Stimulated activated CD4-positive, alpha-beta T cell treated with anti-CD3 and anti-CD28 coated beads, Interleukin-2, amount 100 ng/mL, for 4 hours (primary cell): Measurements from ENCODE around the gene ANKRD17.
"Not testable (repeated sequence)": the region's sequence is repeated elsewhere in the genome, so short reads cannot be mapped to it uniquely, and the experiment has no call there.

ENCODE experiments used
- DNase-seq: peaks from one replicate; pipeline ENCODE4 v3.0.0-alpha.2; 2020; ENCODE audit warnings: low read depth

The ANKRD17 gene

DNA sequence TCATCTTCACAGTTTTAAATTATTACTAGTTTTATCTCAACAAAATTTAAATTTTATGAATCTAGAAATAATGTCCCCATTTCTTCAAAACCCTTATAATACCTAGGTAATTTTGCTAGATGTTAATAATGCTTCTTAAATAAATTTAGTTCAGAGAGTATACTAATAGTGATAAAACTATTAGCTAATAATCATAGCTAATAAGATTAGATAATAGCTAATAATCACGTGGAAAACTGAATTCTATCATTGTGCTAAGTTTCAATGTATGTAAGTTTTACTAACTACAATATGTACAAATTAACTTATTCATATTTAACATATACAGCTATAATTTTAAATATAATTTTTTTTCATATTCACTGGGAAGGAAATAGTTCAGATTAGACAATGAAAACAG lies 10.2 kb downstream of the ANKRD17 start:
- DNase-seq: no peak

DNA sequence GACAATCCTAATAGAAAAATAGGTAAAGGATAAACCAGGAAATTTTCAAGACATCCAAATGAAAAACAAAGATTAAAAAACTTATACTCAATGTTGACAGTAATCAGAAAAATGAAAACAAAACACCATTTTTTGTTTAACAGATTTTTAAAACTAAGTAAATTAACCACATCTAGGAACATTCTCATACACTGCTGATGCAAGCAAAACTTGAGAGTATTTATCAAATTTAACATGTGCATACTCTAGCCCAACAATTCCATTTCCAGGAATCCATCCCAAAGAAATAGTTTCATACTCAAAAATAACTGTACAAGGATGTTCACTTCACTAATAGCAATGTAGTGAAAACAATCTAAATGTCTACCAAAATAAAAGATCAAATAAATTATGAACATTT lies 11.5 kb downstream of the ANKRD17 start:
- DNase-seq: no peak

DNA sequence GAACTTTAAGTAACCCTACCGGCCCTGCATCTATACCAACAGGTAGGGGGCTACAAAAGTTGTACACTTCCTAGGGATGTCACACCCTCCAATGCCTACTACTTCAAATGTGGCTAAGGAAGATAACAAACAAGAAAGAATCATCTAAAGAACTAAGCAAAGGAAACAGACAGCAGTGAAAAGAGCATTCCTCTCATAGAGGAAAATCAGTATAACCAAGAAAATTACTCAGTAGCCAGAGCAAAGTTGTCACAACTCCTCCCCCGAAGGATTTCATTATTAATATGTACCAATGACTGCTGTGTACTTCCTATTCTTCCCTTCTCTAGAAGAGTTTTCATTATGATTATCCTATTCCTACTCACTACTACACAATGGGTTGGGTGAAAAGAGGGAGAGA lies 12.6 kb downstream of the ANKRD17 start:
- DNase-seq: no peak

DNA sequence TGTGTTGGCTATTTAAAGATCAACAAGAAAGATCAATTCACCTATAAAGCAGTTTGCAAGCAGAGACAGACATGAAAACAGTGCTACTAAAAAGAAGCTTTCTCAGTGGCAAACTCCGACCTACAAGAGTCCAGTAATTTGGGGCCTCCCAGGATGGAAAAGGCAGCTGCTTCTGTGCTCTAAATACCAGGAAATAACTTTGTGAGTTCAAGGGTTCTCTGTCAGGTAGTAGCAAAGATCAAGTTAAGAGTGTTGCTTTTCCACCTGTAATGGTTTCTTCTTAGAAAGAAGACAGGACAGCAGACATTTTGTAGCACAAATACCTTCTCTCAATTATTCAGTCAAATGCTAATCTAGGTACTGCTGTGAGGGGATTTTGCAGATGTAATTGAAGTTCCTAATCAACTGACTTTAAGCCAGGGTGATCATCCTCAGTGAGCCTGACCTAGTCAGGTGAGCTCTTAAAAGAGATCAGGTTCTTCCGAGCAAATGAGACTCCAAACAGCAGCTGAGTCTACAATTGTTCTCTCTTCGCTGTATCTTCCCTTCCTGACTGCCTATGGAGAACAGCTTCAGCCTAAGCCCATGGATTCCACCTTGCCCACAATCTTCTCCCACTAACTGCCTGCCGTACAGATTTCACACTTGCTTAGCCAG lies 13.5 kb downstream of the ANKRD17 start:
- DNase-seq: no peak

DNA sequence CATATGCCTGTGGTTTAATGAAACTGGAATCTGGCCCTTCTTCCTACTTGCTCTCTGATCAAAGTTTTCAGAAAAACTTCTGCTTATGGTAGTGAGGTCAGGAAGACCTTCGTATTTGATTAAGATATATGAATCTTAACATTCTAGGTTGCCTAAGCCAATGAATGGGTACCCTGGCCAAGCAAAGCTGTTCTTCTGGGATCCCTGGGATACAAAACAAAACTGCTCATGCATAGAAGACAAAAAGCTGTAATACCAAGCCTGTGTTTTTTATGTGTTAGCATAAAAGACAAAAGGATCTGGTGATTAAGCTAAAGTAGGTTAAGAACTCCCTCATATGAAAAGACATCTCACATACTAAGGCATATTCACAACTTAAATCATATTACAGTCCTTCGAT lies 21.6 kb downstream of the ANKRD17 start:
- DNase-seq: no peak

DNA sequence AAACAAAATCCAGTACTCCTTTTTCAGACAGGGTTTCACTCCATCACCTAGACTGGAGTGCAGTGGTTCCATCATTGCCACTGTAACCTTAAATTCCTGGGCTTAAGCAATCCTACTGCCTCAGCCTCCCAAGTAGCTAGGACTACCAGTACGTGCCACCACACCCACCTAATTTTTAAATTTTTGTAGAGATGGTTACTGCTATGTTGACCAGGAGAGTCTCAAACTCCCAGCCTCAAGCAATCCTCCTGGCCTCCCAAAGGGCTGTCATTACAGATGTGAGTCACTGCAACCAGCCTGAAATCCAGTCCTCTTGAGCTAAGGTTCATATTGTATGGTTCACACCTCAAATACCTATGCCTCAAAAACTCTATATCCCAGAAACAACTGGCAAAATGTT lies 22.4 kb downstream of the ANKRD17 start:
- no peak for DNase-seq

DNA sequence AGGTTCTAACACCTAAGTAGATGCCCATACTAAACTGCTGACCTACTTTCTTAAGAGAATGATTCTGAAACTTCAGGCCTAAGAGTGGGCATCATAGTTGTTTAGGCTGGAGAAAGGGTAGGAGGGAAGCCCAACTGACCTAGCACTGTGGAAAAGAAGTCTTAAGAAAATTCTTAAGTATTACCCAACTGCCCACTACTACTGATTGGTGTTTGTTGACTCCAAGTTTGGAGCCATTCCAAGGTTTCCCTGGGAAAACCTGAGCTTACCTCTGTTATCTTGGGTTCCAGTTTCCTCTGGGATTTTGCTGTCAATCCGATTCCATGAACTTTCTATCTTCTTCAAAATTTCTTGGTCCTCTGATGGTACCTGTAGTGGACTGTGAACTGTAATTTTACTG lies 23.9 kb downstream of the ANKRD17 start:
- no peak for DNase-seq

DNA sequence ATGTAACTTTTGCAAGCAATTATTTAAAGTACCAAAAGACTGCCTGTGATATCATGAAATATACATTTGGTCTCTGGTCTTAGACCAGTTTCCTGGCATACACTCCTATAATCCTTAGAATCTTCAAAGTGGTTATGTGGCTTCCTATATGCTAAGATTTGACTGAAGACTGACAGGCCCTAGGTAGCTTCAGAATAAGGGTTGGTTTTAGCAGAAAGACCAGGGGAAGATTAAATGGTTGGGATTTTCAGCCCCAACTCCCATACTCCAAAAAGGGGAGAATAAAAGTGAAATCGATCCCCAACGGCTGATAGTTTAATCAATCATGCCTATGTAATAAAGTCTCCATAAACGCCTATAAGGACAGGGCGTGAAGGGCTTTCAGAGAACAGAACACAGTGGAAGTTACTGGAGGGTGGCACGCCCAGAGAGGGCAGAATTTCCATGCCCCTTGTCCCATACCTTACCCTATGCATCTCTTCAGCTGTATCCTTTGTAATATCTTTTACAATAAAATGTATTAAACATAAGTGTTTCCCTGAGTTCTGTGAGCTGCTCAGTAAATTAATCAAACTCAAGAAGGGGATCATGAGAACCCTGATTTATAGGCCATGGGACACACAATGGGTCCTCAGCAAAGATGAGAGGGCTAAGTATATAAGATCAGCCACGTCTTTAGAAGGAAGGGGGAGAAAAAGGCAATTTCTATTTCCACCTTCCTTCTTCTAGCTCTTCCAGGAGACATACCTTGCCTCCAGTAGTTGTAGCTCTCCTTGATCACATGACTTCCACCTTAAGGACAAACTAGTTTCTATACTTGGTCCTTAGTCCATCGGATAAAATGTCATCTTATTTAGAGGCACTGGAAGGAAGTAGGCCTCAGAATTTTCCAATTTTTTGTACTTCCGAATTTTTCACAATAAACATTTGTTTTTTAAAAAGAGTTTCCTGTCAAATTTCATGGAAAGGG lies 26.8 kb downstream of the ANKRD17 start:
- no peak for DNase-seq

DNA sequence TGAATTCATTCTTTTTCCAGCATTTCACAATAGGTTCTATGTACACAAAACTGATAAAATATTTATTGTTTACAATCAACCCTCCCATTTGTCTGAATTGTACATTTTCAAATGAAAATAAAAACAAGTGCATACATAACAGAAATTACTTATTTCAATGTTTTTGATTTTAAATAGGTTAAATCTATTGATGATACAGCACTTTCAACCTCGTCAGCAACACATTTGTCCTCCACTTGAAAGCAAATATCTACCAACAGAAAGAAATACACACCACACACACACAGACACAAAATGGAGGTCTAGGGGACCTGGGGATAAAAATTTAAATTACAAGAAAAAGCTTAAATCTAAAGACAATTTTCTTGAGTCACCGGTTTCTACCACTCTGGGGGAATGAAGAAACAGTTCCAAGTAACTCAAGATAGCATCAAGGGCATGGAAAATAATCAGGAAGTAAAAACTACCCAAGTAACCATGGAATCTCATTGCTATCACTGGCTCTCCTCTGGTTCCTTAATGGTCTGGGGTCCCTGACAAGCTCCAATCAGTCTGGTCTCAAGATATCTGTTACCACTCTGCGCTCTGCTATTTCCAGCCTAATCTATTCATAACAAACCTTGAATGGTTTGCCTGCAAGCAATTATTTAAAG lies 27.6 kb downstream of the ANKRD17 start:
- DNase-seq: no peak

DNA sequence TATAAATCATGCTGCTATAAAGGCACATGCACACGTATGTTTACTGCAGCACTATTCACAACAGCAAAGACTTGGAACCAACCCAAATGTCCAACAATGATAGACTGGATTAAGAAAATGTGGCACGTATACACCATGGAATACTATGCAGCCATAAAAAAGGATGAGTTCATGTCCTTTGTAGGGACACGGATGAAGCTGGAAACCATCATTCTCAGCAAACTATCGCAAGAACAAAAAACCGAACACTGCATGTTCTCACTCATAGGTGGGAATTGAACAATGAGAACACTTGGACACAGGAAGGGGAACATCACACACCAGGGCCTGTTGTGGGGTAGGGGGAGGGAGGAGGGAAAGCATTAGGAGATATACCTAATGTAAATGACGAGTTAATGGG lies 29.8 kb downstream of the ANKRD17 start:
- not testable (repeated sequence) for DNase-seq

DNA sequence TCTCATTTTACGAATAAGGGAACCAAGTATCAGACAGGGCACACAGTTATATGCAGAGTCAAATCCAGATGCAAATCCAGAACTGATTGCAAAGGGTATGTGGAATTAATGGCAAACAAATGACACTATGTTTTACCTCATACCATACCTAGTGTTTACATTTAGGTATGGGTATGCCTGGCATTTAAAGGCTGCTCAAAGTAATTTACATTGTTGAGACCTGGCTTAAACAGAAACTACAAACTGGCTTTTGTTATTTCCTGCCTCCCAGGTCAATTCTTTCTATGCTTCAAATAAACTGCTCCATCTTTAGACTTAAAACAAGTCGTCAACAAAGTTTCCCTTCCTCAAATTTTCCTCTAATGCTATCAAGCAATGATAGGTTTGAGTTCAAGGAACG lies 33.7 kb downstream of the ANKRD17 start:
- no peak for DNase-seq

DNA sequence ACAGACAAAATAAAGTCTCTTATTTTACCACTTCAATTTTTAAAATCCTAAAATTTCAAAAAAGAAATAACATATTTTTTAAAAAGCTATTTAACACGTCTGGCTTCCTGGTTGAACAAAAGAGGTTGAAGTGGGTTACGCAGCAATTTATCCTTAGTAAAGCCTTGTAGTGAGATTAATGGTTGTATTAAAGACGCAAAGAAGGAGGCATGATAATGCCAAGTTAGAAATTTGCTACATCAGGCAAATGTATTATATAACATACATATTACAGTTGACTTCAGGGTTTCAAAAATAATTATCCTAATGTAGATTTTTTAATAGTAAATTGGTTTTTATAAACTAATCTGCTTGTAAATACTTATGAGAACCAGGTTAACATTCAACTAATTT lies 35.3 kb downstream of the ANKRD17 start:
- DNase-seq: no peak

DNA sequence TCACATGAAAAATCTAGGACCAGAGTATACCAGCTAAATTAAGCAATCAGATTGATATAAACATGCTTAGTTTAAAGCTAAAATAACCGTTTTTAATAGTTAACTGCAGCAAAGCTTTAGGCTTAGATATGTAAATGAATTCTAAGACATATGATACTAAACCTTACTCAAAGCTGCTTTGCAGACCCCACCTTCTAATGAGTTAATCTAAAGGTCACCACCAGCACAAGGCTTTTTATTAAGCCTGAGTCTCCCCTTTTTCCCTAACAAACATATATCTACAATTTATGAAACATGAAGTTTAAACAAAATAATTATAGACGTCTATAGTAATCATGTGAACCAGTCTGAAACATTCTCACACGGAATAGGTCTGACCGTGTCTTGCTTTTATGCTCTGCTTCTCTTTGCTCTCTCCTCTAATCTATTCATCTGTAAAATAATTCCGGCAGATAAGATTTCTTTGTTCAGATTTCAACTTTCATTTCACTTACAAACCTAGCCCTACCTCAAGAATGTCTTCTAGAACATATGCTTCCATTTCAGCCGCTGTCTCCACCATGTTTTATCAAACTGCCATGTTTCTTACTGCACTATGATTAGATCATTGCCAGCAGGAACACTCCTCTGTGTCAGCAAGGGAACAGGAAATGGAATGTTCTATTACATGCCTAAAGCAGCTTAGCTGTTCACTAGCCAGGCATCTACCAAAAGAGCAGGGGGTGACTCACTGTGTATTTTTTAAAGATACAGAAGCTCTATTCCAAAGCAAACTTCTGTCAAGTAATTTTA lies 35.9 kb downstream of the ANKRD17 start:
- DNase-seq: peak; percentile 49

DNA sequence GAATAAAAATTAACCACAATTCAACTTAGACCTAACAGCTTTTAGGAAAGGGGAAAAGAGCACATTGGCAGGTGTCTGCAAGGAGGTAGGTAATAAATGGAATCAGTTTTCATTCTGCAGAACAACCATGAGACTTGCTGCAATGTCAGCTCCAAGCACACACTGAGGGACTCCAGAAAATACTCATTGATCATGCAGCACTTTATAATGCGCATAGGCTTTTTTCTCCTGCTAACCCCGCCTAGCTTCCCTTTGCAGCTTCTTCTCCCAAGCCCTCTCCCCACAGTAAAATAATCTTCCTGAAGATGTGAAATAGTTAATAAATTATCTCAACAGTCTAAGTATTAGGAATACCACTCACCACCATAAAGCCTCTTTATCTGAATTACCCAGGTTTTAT lies 36.9 kb downstream of the ANKRD17 start:
- DNase-seq: no peak

DNA sequence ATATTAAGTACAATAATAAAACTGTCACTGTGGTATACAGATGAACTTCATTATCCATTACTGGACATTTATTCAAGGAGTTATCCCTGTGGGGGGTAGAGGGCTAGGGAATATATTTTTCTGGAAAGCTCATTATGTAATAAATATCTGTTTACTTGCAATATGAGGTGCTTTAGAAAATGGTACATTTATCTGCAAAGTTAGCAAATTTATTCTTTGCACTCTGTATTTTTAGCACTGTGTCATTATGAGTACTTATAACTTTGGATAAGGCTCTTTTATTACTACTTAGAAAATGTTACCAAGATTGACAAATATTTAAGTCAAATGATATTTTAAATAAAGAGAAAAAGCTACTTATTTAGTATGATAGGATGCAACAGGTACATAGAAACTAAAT lies 37.8 kb downstream of the ANKRD17 start:
- no peak for DNase-seq

DNA sequence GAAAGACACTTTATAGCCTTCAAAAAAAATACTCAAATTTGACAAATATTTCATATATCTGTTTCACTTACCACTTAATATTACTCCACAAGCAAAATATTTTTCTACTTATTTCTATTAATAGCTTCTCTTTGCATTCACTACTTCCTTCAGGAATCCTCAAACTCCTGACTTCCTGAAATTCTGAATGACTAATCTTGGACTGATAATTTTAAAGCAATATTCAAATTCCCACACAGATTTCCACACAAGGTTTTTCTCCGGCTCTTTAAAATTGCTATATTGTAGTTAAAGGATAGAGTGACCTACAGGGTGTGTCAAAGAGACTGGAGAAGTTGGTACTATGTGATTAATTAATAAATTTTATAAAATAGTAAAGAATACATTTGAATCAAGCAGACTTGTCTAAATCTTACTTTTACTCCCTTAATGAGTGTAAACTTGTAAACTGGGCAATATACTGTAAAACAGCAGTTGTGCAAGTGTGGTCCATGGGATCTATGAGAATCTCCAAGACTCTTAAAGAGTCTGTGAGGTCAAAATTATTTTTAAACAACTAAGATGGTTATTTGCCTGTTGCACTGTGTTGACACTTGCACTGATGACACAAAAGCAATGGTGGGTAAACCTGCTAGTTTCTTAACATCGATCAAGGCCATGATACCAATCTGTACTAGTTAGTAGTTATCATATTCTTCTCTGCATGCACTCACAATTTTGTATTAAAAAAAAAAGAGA lies 44.5 kb downstream of the ANKRD17 start:
- no peak for DNase-seq

DNA sequence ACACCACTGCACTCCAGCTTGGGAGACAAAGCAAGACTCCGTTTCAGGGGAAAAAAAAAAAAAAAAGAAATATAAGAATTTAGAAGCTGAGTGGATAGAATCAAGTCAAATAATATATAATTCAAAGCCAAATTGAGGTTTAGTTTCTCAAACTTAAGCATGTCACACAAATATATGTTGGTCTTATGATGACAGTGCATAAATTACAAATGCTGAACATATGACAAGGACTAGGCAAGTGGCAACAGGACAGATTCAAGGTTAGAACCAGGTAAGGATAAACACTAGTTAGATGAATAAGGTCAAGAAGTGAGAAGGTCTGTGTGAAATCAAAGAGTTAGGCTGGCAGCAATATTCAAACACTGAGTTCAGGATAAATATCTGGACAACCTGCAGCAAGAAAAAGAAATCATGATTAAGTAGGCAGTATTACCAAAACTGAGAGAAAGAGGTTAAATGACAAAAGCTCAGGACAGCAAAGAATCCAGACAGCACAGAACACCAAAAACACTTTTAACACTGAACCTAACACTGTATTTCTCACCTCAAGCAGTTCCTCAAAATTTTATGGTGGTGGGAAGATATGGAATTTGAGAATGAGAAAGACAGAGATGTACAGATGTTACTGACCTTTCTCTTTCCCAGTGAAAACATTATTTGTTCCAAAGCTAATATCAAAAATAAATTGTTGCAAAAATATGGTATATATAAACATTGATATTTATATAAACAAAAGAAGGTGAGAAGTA lies 45.4 kb downstream of the ANKRD17 start:
- DNase-seq: no peak

DNA sequence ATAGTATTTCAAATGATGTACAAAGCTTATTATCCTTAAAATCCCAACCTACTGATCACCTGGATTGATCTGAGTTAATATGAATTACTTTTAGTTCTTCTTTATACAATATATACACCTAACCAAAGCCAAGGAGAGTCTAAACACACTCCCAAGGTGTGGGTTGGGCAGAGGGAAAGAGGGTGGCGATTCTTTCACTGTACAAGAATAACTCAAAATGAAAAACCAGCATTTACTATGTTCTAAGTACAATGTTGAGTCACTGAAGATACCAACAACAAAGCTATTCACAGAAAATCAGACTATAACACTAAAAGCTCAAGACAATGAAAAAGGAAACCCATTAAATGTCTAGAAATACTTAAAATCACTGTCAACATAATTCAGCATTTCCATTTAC lies 46.6 kb downstream of the ANKRD17 start:
- DNase-seq: no peak

DNA sequence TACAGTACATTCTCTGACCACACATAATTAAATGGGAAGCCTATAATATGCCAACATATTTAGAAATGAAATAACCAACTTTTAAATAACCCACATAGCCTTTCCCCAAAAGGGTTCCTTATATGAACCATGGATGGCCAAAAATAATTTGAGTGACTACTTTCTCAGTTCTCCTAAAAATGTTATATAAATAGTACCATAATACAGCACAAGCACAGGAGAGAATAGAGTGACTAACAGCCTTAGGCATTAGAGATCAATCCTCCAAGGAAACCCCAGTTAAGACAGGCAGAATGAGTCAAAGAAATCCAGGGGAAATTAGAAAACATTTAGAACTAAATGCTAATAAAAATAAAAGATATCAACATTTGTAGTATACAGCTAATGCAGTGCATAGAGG lies 50.2 kb downstream of the ANKRD17 start:
- no peak for DNase-seq

DNA sequence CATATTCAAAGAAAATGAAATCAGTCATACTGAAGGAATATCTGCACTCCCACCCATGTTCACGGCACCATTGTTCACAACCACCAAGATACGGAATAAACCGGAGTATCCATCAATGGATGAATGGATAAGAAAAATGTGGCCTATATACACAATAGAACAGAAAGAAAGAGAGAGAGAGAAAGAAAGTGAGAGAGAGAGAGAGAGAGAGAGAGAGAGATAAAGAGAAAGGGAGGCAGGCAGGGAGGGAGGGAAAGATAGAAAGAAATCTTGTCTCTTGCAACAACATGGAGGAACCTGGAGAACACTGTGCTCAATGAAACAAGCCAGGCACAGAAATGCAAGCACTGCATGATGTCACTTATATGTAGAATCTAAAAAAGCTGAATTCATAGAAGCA lies 52.4 kb downstream of the ANKRD17 start:
- no peak for DNase-seq

DNA sequence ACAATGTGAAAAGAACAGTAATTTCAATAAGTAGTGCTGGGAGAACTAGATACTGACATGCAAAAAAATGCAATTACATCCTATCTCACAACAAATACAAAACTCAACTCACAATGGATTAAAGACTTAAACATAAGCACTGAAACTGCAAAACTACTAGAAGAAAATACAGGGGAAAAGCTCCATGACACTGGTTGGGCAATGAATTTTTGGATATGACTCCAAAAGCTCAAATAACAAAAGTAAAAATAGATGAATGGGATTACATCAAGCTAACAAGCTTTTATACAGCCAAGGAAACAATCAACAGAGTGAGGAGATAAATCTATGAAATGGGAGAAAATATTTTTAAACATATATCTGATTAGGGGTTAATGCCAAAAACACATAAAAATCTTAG lies 53.1 kb downstream of the ANKRD17 start:
- no peak for DNase-seq
